GM12874 (cell line): ENCODE data around the gene HIF1A.

Source experiments
- TF ChIP-seq, protein P1 (sequence below): IDR thresholded peaks from 2 replicates; pipeline ENCODE4 v1.5.1; 2011; ENCODE audit warnings: low read depth, mild to moderate bottlenecking, control low read depth, low read length, moderate library complexity; ENCODE audit not compliant: insufficient read depth

Gene HIF1A

DNA sequence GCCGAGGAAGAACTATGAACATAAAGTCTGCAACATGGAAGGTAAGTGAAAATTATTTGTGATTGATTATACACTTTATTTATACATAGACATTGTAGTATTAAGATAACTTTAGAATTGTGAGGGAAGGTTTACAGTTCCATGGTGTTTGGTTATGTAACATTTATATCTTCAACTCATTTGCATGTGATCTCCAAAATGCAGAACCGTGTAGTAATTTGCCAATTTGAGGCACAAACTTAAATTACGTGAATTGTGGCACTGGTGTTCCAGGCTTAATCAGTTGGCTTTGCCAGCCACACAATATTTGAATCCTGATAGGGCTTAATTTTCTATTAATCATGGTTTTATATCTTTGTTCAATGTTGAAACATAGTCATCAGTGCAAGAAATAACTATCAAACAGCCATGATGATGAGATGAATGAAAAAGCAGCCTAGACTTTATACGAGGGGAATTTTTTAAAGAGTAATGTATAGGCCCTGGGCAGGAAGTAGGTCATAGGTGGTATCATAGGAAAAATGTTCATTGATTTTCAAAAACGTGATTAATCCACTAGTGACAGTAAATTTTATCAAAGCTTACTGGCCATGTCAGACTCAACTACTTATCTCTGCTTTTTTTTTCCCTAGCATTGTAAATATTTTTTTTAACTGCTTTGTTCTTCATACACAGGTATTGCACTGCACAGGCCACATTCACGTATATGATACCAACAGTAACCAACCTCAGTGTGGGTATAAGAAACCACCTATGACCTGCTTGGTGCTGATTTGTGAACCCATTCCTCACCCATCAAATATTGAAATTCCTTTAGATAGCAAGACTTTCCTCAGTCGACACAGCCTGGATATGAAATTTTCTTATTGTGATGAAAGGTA lies 31.7 kb downstream of the HIF1A start:
- TF ChIP-seq, protein P1, sequence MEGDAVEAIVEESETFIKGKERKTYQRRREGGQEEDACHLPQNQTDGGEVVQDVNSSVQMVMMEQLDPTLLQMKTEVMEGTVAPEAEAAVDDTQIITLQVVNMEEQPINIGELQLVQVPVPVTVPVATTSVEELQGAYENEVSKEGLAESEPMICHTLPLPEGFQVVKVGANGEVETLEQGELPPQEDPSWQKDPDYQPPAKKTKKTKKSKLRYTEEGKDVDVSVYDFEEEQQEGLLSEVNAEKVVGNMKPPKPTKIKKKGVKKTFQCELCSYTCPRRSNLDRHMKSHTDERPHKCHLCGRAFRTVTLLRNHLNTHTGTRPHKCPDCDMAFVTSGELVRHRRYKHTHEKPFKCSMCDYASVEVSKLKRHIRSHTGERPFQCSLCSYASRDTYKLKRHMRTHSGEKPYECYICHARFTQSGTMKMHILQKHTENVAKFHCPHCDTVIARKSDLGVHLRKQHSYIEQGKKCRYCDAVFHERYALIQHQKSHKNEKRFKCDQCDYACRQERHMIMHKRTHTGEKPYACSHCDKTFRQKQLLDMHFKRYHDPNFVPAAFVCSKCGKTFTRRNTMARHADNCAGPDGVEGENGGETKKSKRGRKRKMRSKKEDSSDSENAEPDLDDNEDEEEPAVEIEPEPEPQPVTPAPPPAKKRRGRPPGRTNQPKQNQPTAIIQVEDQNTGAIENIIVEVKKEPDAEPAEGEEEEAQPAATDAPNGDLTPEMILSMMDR, result no peak

DNA sequence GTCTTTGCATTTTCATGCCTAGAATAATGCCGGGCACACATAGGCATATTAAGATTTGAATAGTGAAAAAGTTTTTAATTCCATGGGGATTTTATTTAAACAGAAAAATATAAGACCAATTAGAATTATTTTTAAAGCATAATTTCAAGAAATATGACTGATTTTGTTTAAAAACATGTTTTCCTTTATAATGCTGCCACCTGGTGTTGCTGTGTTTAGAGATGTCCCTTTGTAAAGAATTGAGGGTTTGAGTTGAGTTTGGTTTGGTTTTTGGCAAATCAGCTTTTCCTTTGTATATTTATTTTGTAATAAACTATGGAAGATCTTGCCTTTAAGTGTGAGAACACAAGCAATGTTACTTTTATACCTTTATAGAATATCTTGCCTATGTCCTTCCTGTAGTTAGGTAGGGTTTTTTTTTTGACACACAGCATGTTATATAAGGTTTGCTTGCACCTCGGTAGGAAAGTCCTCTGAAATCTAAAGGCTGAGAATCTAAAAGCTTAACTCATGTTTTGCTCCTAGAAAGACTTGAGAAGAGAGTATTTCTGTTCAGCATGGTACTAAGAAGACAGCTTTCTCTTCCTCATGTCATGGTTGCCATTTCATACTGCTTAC lies 35.6 kb downstream of the HIF1A start:
- TF ChIP-seq, protein P1, result no peak

DNA sequence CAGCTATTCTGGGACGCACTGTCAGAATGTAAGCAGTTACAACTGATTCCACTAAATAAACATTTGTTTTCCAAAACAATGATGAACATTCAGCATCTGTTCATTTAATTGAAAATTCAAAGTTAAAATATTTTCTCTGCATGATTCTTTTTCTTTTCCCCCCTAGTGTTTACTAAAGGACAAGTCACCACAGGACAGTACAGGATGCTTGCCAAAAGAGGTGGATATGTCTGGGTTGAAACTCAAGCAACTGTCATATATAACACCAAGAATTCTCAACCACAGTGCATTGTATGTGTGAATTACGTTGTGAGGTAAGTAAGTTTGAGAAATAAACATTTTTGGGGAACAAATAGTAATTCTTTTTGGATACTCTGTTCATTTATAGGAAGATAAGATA lies 38.7 kb downstream of the HIF1A start:
- TF ChIP-seq, protein P1, result no peak

DNA sequence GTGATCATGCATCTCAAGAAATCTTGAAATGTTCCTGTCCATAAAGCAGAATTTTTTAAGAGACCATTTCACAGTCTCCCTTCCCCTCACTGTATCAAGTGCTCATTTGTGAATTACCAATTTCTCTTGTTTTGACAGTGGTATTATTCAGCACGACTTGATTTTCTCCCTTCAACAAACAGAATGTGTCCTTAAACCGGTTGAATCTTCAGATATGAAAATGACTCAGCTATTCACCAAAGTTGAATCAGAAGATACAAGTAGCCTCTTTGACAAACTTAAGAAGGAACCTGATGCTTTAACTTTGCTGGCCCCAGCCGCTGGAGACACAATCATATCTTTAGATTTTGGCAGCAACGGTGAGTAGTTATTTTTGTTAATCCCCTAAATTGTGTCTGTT lies 41.4 kb downstream of the HIF1A start:
- TF ChIP-seq, protein P1, result no peak

DNA sequence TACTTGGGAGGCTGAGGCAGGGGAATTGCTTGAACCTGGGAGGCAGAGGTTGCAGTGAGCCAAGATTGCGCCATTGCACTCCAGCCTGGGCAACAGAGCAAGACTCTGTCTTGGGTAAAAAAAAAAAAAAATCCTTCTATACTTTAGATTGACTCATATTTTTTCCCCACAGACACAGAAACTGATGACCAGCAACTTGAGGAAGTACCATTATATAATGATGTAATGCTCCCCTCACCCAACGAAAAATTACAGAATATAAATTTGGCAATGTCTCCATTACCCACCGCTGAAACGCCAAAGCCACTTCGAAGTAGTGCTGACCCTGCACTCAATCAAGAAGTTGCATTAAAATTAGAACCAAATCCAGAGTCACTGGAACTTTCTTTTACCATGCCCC lies 42.6 kb downstream of the HIF1A start:
- TF ChIP-seq, protein P1, result no peak

DNA sequence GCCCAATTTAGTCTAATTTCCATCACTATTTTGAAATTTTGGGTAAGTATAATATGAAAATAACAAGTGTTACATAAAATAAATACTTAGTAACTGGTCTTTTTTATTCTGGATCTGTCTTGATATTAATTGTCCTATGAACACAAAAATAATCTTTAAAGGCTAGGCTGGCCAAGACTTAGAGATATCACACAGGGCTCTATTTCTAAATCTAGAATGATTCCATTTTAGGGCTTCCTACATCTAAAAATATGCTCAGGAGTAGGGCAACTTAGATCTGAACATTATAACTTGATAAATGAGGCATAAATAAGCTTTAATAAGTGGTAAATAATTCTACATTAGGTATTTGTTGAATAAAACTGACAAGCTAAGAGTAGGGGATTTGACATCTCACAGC lies 43.8 kb downstream of the HIF1A start:
- TF ChIP-seq, protein P1, result no peak

DNA sequence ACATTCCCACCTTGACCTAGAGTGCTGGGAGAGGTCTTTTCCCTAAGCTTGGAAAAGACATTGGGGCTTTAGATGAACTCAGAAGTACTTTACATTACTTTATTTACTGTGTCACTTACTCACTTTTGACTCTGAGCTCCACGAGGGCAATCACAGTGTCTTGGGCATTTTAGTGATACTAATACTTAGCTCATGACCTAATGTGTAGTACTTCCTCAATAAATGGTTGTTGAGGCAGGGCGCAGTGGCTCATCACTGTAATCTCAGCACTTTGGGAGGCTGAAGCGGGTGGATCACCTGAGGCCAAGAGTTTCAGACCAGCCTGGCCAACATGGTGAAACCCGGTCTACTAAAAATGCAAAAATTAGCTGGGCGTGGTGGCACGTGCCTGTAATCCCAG lies 47.1 kb downstream of the HIF1A start:
- TF ChIP-seq, protein P1, result no peak
